GM20000 (cell line): ENCODE data around the gene B9D1.

Source experiments
- DNase-seq: peaks from one replicate; pipeline ENCODE4 v3.0.0; 2012; ENCODE audit warnings: low spot score
- CTCF ChIP-seq: IDR thresholded peaks from 2 replicates; pipeline ENCODE4 v1.5.1; 2012; ENCODE audit warnings: mild to moderate bottlenecking, control low read depth; ENCODE audit errors: extremely low read depth, missing control alignments

The B9D1 gene

GRCh38 chr17:19303367-19303776 lies 59.2 kb downstream of the B9D1 start:
- TF ChIP-seq CTCF, result no peak
- DNase-seq, result no peak

GRCh38 chr17:19302791-19303331 lies 59.7 kb downstream of the B9D1 start:
- no peak for DNase-seq
- no peak for TF ChIP-seq CTCF

- DNase-seq, result no peak
- no peak for TF ChIP-seq CTCF
Measured at GRCh38 chr17:19301973-19302372, 60.5 kb downstream of the B9D1 start.

GRCh38 chr17:19301274-19301951 lies 61.1 kb downstream of the B9D1 start:
- DNase-seq, result no peak
- no peak for TF ChIP-seq CTCF

GRCh38 chr17:19299866-19300265 lies 62.7 kb downstream of the B9D1 start:
- DNase-seq, result no peak
- TF ChIP-seq CTCF, result no peak

GRCh38 chr17:19299214-19299747 lies 63.2 kb downstream of the B9D1 start:
- TF ChIP-seq CTCF, result no peak
- DNase-seq, result no peak

GRCh38 chr17:19298569-19299213 lies 63.8 kb downstream of the B9D1 start:
- no peak for TF ChIP-seq CTCF
- DNase-seq, result no peak
